Stomach smooth muscle (tissue), 2 donors: Measurements from ENCODE around the gene SNX21.

Source experiments
- H3K27ac ChIP-seq: one replicate; pipeline ENCODE4 v1.7.0; 2013; ENCODE audit warnings: mild to moderate bottlenecking, low read length, inconsistent platforms
- H3K27me3 ChIP-seq, 2 donors: one replicate each; pipeline ENCODE4 v1.7.0; 2013; ENCODE audit warnings: low read length in 2 of 2; ENCODE audit not compliant: insufficient read depth in 2 of 2, control insufficient read depth in 1 of 2
- H3K36me3 ChIP-seq, 2 donors: one replicate each; pipeline ENCODE4 v1.7.0; 2013; ENCODE audit warnings: low read length in 2 of 2; ENCODE audit not compliant: control insufficient read depth in 2 of 2, insufficient read depth in 2 of 2
- H3K4me1 ChIP-seq: one replicate; pipeline ENCODE4 v1.7.0; 2013; ENCODE audit warnings: low read length; ENCODE audit not compliant: control insufficient read depth, insufficient read depth
- H3K4me3 ChIP-seq, 2 donors: one replicate each; pipeline ENCODE4 v1.7.0; 2013; ENCODE audit warnings: low read length in 2 of 2
- H3K9ac ChIP-seq, 2 donors: one replicate each; pipeline ENCODE4 v1.7.0; 2013; ENCODE audit warnings: low read length in 2 of 2, mild to moderate bottlenecking in 1 of 2
- H3K9me3 ChIP-seq, 2 donors: one replicate each; pipeline ENCODE4 v1.7.0; 2013; ENCODE audit warnings: low read length in 2 of 2; ENCODE audit not compliant: control insufficient read depth in 2 of 2
- donor health status: healthy.
- donor health status: Pancreatic carcinoma.

SNX21 gene

DNA sequence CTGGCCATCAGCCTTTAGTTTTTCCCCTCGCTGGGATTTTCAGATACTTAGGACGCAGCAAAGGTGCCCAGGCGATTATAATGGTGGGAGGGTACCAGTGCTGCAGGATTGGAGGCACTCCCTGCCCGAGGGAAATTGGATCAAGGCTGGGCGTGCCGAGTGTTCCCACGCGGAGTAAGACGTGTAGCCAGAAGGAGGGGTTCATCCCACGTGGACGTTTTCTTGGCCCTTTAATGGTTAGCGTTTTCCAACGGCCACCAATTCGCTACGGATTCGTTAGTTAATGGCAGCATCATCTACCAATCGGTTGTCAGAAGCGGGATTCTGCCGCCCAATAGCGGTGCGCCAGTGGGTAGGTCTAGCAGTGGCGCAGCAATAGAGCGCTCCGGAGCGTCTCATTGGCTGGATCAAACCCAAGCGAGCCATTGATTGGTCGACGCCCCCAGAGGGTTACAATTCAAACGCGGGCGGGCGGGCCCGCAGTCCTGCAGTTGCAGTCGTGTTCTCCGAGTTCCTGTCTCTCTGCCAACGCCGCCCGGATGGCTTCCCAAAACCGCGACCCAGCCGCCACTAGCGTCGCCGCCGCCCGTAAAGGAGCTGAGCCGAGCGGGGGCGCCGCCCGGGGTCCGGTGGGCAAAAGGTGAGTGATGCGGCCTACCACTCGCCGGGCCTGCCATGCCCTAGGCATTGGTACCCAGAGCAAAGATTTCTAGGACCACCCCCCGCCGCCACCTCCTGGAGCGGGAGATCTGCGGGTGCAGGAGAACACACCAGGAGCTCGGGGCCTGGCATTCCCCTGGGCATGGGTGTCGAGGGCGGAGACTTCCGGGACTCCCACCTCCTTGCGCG, 21.2 kb upstream of the SNX21 start, which contains the start of gene UBE2C:
Gene UBE2C, plus strand, starts transcription at position 488 of the 849 bp plus-strand sequence. Its CDS starts 52 bp downstream, at position 540.
- Histone ChIP-seq H3K4me1 (peaks cover 11% of the 10 kb centered on the region), H3K9ac (peak within 1 kb of the TSS in 1 of 2 donors; percentile 11), H3K36me3 (peaks cover 27 to 28% of the 10 kb centered on the region in 2 donors), H3K27me3 (no peaks in the 10 kb centered on the region), H3K27ac (no peak within 1 kb of the TSS), H3K4me3 (peak within 1 kb of the TSS; percentile 62 to 73), H3K9me3 (no peaks in the 10 kb centered on the region)

DNA sequence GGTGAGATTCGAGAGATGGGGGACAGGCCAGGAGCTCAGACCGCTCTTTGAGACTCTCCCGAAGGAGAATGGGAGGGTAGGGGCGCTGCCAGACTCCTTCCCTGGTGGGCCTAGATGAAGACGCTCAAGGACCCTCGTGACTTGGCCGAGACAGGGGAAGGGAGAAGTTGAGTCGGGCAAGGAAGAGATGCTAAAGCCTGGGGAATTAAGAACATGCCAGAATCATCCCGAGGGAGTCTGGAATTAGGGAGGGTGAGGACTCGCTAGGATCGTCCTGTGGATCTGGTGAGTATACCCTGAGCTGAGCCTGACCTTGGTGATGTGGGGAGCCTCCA, 20.6 kb upstream of the SNX21 start:
- Histone ChIP-seq H3K27me3 (no peaks in the 10 kb centered on the region), H3K4me1 (peaks cover 15% of the 10 kb centered on the region), H3K9me3 (no peaks in the 10 kb centered on the region), H3K36me3 (peaks cover 27 to 28% of the 10 kb centered on the region in 2 donors), H3K4me3 (peak overlapping the region; percentile 62 to 73), H3K9ac (no peak overlapping the region), H3K27ac (no peak overlapping the region)

DNA sequence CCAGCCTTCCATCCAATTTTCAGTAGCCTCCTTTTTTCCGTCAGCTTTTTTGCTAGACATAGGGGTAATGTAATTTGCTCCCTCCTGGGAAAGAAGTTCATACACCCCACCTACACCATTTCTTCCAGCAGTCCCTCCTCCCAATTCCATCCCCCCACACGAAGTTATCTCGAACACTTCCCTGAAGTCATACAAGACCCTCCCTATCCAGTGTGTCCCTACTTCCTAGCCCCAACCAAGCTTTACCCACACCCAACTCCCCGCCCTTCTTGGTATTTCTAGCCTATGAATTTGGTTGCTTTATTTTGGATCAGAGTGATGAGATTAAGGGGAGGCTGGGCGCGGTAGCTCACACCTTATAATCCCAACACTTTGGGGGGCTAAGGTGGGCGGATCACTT, 20.1 kb upstream of the SNX21 start:
- Histone ChIP-seq H3K9me3 (no peaks in the 10 kb centered on the region), H3K9ac (no peak overlapping the region), H3K27me3 (no peaks in the 10 kb centered on the region), H3K4me1 (peaks cover 15% of the 10 kb centered on the region), H3K4me3 (no peak overlapping the region), H3K27ac (no peak overlapping the region), H3K36me3 (peaks cover 26 to 28% of the 10 kb centered on the region in 2 donors)

DNA sequence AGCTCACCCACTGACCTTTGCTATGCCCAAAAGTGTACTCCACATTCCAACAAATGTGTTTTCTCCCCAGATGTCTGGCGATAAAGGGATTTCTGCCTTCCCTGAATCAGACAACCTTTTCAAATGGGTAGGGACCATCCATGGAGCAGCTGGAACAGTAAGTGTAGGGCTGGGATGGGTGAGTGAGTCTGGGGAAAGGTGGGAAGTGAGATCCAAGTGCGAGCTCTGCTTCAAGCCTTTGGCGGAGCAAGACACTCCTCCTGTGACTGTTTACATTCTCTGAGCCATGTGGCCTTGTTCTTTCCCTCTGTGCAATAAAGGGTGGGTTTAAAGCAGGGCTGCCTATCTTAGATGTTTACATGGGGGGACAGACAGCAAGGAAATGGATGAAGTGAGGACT, 19.3 kb upstream of the SNX21 start:
- H3K36me3 ChIP-seq = peaks cover 18 to 20% of the 10 kb centered on the region in 2 donors
- no peak overlapping the region for H3K27ac ChIP-seq
- H3K4me1 ChIP-seq = peaks cover 15% of the 10 kb centered on the region
- no peaks in the 10 kb centered on the region for H3K9me3 ChIP-seq
- no peak overlapping the region for H3K9ac ChIP-seq
- H3K4me3 ChIP-seq = no peak overlapping the region
- H3K27me3 ChIP-seq = no peaks in the 10 kb centered on the region

DNA sequence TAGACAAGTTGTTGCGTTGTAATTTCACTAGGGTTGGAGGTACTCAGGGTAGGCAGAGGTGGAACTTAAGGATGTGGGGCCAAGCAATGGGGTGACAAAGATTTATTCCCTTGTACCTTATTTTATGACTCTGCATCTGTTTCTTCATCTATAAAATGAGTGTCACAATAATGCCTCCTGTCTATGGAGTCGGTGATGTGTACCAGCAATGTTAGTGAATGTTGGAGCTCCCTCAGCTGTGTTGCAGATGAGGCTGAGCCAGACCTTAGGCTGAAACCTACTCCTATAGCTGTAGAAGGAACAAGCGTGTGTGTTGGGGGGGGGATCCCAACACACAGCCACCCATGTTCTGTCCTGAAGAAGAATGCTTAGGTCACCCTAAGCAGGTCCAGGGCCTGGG, 16.6 kb upstream of the SNX21 start:
- Histone ChIP-seq H3K4me3 (no peak overlapping the region), H3K9me3 (no peaks in the 10 kb centered on the region), H3K36me3 (no peaks in the 10 kb centered on the region), H3K4me1 (peaks cover 14% of the 10 kb centered on the region), H3K9ac (no peak overlapping the region), H3K27ac (no peak overlapping the region), H3K27me3 (no peaks in the 10 kb centered on the region)

DNA sequence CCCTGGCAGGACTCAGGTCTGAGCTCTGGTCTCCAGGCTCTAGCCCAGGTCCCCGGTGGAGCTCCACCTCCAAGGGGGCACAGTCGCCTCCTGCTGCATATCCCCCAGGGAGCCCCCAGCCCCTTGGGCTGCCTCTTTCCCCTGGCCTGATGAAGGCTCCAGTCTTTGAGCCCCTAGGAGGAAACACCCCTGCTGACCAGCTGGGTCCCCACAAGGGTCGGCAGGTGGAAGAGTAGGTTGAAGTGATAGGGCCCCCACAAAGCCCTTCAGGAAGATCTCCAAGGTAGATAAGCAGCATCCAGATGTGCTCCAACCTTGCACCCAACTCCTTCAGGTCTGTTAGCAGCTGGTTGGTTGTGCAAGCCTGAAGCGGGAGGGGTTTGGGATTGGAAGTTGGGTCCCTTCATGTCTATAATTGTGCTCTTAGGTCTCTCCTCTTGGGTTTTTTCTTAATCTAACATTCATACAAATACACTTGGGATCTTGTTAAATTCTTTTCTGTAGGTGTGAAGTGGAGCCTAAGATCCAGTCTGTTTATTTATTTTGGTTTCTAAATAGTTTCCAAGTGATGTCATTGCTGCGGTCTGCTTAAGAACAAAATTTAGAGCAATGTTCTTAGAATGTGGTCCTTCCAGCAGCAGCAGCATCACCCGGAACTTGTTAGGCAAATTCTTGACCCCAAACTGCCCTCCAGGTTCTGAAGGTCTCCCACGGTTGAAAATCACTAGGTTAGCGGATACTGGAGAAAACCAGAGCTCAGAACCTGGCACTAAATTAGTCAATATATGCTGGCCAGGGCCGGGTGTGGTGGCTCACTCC, 16.0 kb upstream of the SNX21 start:
- H3K4me1 ChIP-seq = peaks cover 13% of the 10 kb centered on the region
- no peak overlapping the region for H3K4me3 ChIP-seq
- no peaks in the 10 kb centered on the region for H3K9me3 ChIP-seq
- H3K27ac ChIP-seq = no peak overlapping the region
- no peaks in the 10 kb centered on the region for H3K27me3 ChIP-seq
- H3K36me3 ChIP-seq = no peaks in the 10 kb centered on the region
- no peak overlapping the region for H3K9ac ChIP-seq

DNA sequence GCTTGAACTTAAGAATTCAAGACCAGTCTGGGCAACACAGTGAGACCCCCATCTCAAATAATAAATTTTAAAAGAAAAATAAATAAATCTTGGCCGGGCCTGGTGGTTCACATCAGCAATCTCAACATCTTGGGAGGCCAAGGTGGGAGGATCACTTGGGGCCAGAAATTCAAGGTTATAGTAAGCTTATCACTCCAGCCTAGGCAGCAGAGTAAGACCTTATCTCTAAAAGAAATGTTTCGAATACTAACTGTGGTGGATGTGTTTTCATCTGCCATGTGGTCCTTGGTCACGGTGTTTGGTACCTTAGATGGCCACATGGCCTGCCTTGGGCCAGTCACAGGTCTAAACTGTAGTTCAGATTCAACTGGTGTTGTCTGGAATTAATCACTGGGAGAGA, 15.4 kb upstream of the SNX21 start:
- H3K9ac ChIP-seq = no peak overlapping the region
- no peak overlapping the region for H3K4me3 ChIP-seq
- no peak overlapping the region for H3K27ac ChIP-seq
- peaks cover 2 to 6% of the 10 kb centered on the region in 2 donors for H3K27me3 ChIP-seq
- no peaks in the 10 kb centered on the region for H3K9me3 ChIP-seq
- peaks cover 15% of the 10 kb centered on the region for H3K4me1 ChIP-seq
- H3K36me3 ChIP-seq = no peaks in the 10 kb centered on the region

DNA sequence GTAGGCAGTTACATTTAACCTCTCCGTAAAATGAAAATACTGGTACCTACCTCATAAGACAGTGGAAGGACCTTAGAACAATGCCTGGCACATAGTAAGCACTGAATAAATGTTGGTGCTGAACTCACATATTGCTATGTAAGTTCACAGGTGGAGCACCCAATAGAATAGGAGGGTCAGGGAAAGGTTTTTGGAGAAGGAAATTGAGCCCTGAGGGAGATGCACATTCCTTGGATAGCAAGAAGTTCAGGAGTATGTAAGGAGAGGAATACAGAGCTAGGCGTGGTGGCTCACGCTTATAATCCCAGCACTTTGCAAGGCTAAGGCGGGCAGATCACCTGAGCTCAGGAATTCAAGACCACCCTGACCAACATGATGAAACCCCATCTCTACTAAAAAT, 14.1 kb upstream of the SNX21 start:
- Histone ChIP-seq H3K9me3 (no peaks in the 10 kb centered on the region), H3K4me1 (peaks cover 24% of the 10 kb centered on the region), H3K36me3 (no peaks in the 10 kb centered on the region), H3K27me3 (peaks cover 6 to 11% of the 10 kb centered on the region in 2 donors), H3K9ac (no peak overlapping the region), H3K27ac (no peak overlapping the region), H3K4me3 (no peak overlapping the region)

DNA sequence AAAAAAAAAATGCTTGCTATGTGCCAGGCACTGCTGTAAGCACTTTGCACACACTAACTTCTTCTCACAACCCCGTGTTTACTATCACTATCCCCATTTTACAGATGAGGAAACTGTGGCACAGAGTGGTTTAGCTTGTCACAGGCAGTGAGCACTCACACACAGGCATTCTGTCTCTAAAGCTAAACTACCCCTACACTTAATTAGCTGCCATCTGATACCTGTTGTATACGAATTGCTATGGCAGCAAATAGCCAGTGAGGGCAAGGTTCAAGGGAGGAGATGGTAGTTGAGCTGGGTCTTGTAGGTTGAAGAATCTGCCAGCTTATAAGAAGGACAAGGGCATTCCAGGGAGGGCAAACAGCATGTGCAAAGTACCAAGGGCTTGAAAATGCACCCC, 11.7 kb upstream of the SNX21 start:
- peaks cover 6 to 11% of the 10 kb centered on the region in 2 donors for H3K27me3 ChIP-seq
- no peak overlapping the region for H3K4me3 ChIP-seq
- no peak overlapping the region for H3K27ac ChIP-seq
- no peaks in the 10 kb centered on the region for H3K9me3 ChIP-seq
- H3K4me1 ChIP-seq = peaks cover 38% of the 10 kb centered on the region
- H3K36me3 ChIP-seq = no peaks in the 10 kb centered on the region
- no peak overlapping the region for H3K9ac ChIP-seq

DNA sequence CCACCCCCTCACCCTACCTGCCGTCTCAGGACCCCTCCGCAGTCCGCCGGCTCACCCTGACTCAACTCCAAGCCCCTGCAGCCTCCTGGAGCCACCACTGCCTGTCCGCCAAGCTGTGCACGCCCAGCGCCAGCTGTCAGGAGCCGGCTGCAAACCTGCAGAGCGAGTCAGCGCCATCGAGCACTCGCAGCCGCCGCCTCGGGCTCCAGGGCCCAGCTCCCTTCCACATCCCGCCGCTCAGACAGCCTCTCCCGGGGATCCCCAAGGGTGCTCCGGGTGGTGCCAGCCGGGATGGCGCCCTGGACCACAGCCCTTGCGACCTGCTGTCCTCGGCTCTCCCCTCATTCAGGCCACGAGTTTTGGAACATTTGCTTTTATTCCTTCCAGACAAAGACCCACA, 10.7 kb upstream of the SNX21 start:
- no peaks in the 10 kb centered on the region for H3K36me3 ChIP-seq
- peak overlapping the region in 1 of 2 donors; percentile 64 for H3K4me3 ChIP-seq
- peaks cover 38% of the 10 kb centered on the region for H3K4me1 ChIP-seq

More for the DNA sequence above, 10.7 kb upstream of the SNX21 start:
- H3K27ac ChIP-seq = no peak overlapping the region
- H3K27me3 ChIP-seq = peaks cover 6 to 11% of the 10 kb centered on the region in 2 donors
- no peaks in the 10 kb centered on the region for H3K9me3 ChIP-seq
- H3K9ac ChIP-seq = peak overlapping the region in 1 of 2 donors; percentile 21
